Spinal cord (tissue), 10 donors: ENCODE results near the gene HHATL. TPM values are rescaled to one million over a fixed set of nuclear protein-coding genes. Genes with fewer than 3 reads are reported as not detected.

ENCODE experiments used
- DNase-seq, 6 donors: peaks; one replicate each; pipeline versions ENCODE4 v3.0.0 to v3.0.0-alpha.2; 2013 to 2015; ENCODE audit warnings: low spot score in 6 of 6, low read depth in 4 of 6
- H3K27ac ChIP-seq: one replicate; pipeline ENCODE4 v1.5.1; 2013; ENCODE audit warnings: low read depth, low read length, control low read depth
- H3K27me3 ChIP-seq: one replicate; pipeline ENCODE4 v1.6.1; 2013; ENCODE audit warnings: low read length; ENCODE audit not compliant: control insufficient read depth, insufficient read depth
- H3K36me3 ChIP-seq: one replicate; pipeline ENCODE4 v1.6.1; 2013; ENCODE audit warnings: low read length; ENCODE audit not compliant: control insufficient read depth, insufficient read depth
- H3K4me1 ChIP-seq: one replicate; pipeline ENCODE4 v1.6.1; 2013; ENCODE audit warnings: low read length; ENCODE audit not compliant: control insufficient read depth, insufficient read depth
- H3K4me3 ChIP-seq: one replicate; pipeline ENCODE4 v1.5.1; 2013; ENCODE audit warnings: low read depth, low read length, control low read depth
- H3K9me3 ChIP-seq: one replicate; pipeline ENCODE4 v1.6.1; 2013; ENCODE audit warnings: low read length; ENCODE audit not compliant: control insufficient read depth, insufficient read depth
- WGBS: methylation state at CpG from one replicate; pipeline ENCODE4 v1.1.5; 2013; ENCODE audit warnings: missing lambda C conversion rate; ENCODE audit not compliant: insufficient coverage; 5-methylcytosine and 5-hydroxymethylcytosine counted together
- polyA plus RNA-seq, 2 donors: library from polyadenylated mRNA; unstranded; fragments of 120-200 nt; gene quantifications; one replicate each; pipeline ENCODE4 v1.2.1, GENCODE V29; 2013; ENCODE audit not compliant: insufficient read length in 2 of 2
- total RNA-seq, 2 donors: library from RNA; depleted of rRNA in 1 of 2; stranded (reverse); fragments of 120-200 nt in 1 of 2; fragments of >200 nt in 1 of 2; gene quantifications; one replicate each; pipeline versions ENCODE4 v1.2.3 to v1.2.4, GENCODE V29; 2013 to 2014
- donor health status: healthy.

Gene HHATL
- total and polyA plus RNA-seq, 4 donors = 2.1 to 7.2 (median 3.5) TPM

GRCh38 chr3:42649006-42649405 is 53.6 kb downstream of the HHATL start:
- H3K27me3 ChIP-seq = no peaks in the 10 kb centered on the region
- peaks cover 20% of the 10 kb centered on the region for H3K36me3 ChIP-seq
- no peak overlapping the region for H3K4me3 ChIP-seq
- no peak for DNase-seq
- no peak overlapping the region for H3K27ac ChIP-seq
- peaks cover 38% of the 10 kb centered on the region for H3K4me1 ChIP-seq
- WGBS = no CpG with 5 or more reads among the region's 2 CpGs
- no peaks in the 10 kb centered on the region for H3K9me3 ChIP-seq

DNA sequence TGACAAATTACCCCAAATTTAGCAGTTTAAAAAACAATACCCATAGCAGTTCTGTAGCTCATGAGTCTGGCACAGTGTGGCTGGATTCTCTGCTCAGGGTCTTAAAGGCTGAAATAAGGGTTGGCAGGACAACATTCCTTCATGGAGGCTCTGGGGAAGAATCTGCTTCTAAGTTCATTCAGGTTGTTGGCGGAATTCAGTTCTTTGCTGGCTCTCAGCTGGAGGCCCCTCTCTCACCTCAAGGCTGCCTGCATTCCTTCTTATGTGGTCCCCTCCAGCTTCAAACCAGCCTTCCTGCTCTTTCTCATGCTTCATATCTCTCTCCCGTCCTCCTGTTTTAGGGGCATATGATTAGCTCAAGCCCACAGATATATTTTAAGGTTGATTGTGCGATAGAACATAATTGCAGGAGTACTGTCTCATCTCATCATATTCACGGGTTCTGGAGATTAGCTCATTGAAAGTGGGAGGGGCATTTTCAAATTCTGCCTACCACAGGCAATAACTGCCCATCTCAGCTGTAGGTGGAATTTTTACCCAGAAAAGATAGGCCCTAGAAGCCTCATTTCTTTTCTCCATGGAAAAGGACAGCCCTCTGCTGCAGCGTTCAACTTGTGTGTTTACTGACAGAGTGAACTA is 54.7 kb downstream of the HHATL start:
- no peaks in the 10 kb centered on the region for H3K9me3 ChIP-seq
- peaks cover 28% of the 10 kb centered on the region for H3K4me1 ChIP-seq
- no peaks in the 10 kb centered on the region for H3K27me3 ChIP-seq
- H3K4me3 ChIP-seq = no peak overlapping the region
- peaks cover 22% of the 10 kb centered on the region for H3K36me3 ChIP-seq
- WGBS = 20% methylated on average over 1 of the region's 5 CpGs
- H3K27ac ChIP-seq = no peak overlapping the region
- DNase-seq = no peak

Other genes with a start within 250 kb of the HHATL start
- gene VIPR1, start 200.2 kb downstream of the HHATL start, total RNA-seq = 1 to 10 TPM; 1.4 to 2.2 TPM
- 1 to 10 TPM; 1.5 to 2.5 TPM for gene VIPR1, start 200.2 kb downstream of the HHATL start, polyA plus RNA-seq
- gene SEC22C, start 120.8 kb downstream of the HHATL start, total RNA-seq = 10 to 100 TPM; 62.5 to 67.4 TPM
- 10 to 100 TPM; 40.4 to 44.1 TPM for gene SEC22C, start 120.8 kb downstream of the HHATL start, polyA plus RNA-seq
- gene SS18L2, start 111.9 kb downstream of the HHATL start, total RNA-seq = 10 to 100 TPM; 19.6 to 22.8 TPM
- gene SS18L2, start 111.9 kb downstream of the HHATL start, polyA plus RNA-seq = 10 to 100 TPM; 32.5 to 33.4 TPM
- 100 to 1,000 TPM in 1 of 2 donors, 10 to 100 TPM in 1; 94.5 to 176 TPM for gene NKTR, start 102.1 kb downstream of the HHATL start, total RNA-seq
- gene NKTR, start 102.1 kb downstream of the HHATL start, polyA plus RNA-seq = 10 to 100 TPM; 80.8 to 96.0 TPM
- gene ZBTB47, start 49.1 kb downstream of the HHATL start, total RNA-seq = 10 to 100 TPM; 23.8 to 47.4 TPM
- 10 to 100 TPM; 58.8 to 59.5 TPM for gene ZBTB47, start 49.1 kb downstream of the HHATL start, polyA plus RNA-seq
- gene KLHL40, start 17.3 kb downstream of the HHATL start, total RNA-seq = under 1 TPM in 1 of 2 donors, not detected in 1; 0.11 TPM
- under 1 TPM; 0.21 to 0.38 TPM for gene KLHL40, start 17.3 kb downstream of the HHATL start, polyA plus RNA-seq
- gene CCDC13, start 70.5 kb upstream of the HHATL start, total RNA-seq = 10 to 100 TPM in 1 of 2 donors, 1 to 10 TPM in 1; 2.7 to 15.0 TPM
- 1 to 10 TPM; 5.9 to 6.3 TPM for gene CCDC13, start 70.5 kb upstream of the HHATL start, polyA plus RNA-seq
- gene HIGD1A, start 101.7 kb upstream of the HHATL start, total RNA-seq = 100 to 1,000 TPM; 136 to 200 TPM
- gene HIGD1A, start 101.7 kb upstream of the HHATL start, polyA plus RNA-seq = 100 to 1,000 TPM; 163 to 194 TPM
- 1 to 10 TPM; 1.3 to 2.5 TPM for gene ACKR2, start 106.6 kb upstream of the HHATL start, total RNA-seq
- under 1 TPM; 0.65 to 0.98 TPM for gene ACKR2, start 106.6 kb upstream of the HHATL start, polyA plus RNA-seq
- not detected for gene CYP8B1, start 173.1 kb upstream of the HHATL start, total RNA-seq
- gene CYP8B1, start 173.1 kb upstream of the HHATL start, polyA plus RNA-seq = under 1 TPM; 0.08 to 0.09 TPM
- gene ZNF662, start 203.3 kb upstream of the HHATL start, total RNA-seq = 10 to 100 TPM; 15.8 to 27.5 TPM
- gene ZNF662, start 203.3 kb upstream of the HHATL start, polyA plus RNA-seq = 10 to 100 TPM; 23.1 to 26.9 TPM